Adrenal gland (tissue), 5 donors: ENCODE data around the gene SLC25A21.

ENCODE experiments used
- CTCF ChIP-seq, 6 experiments: fragments of 450-650 bp in 4 of 6; fragments of 200-600 bp in 2 of 6; sonication (generic) in 1 of 6; IDR thresholded peaks; 1 replicate in 5 of 6; 2 replicates in 1 of 6; pipeline versions ENCODE4 v1.5.1 to v1.8.0; 2016 to 2021; ENCODE audit warnings: antibody characterized with exemption in 6 of 6, mild to moderate bottlenecking in 2 of 6, moderate library complexity in 1 of 6
- POLR2A ChIP-seq, 2 donors: fragments of 450-650 bp; IDR thresholded peaks; one replicate each; pipeline ENCODE4 v1.6.1; 2017; ENCODE audit warnings: antibody characterized with exemption in 2 of 2, mild to moderate bottlenecking in 2 of 2, moderate library complexity in 1 of 2
- donor health status: DM: no; HTN: no; CAD: no.

GRCh38 chr14:36664322-36665193 is 507.8 kb downstream of the SLC25A21 start:
- no peak for TF ChIP-seq CTCF (IDR thresholded peaks at IDR 0.05)
- no peak for TF ChIP-seq POLR2A (IDR thresholded peaks at IDR 0.05)
